NT2/D1 (cell line): ENCODE data around the gene IL17RD.

Experiments
- DNase-seq: peaks from one replicate; pipeline ENCODE4 v3.0.0-alpha.2; 2011; ENCODE audit warnings: low read depth, low spot score
- H3K27me3 ChIP-seq: 2 replicates; pipeline ENCODE4 v1.6.0; 2011; ENCODE audit warnings: mild to moderate bottlenecking; ENCODE audit not compliant: insufficient read length, insufficient read depth
- H3K36me3 ChIP-seq: 2 replicates; pipeline ENCODE4 v1.6.1; 2011; ENCODE audit warnings: mild to moderate bottlenecking, low read length, mixed read lengths; ENCODE audit not compliant: insufficient read depth, insufficient read length
- H3K4me1 ChIP-seq: 2 replicates; pipeline ENCODE4 v1.5.1; 2011; ENCODE audit not compliant: insufficient read depth, insufficient read length
- H3K4me3 ChIP-seq: 2 replicates; pipeline ENCODE4 v1.5.1; 2011; ENCODE audit warnings: low read depth; ENCODE audit not compliant: insufficient read length
- H3K9ac ChIP-seq: 2 replicates; pipeline ENCODE4 v1.6.0; 2011; ENCODE audit warnings: low read depth; ENCODE audit not compliant: insufficient read length
- H3K9me3 ChIP-seq: 2 replicates; pipeline ENCODE4 v1.5.1; 2011; ENCODE audit warnings: mild to moderate bottlenecking, low read length; ENCODE audit not compliant: insufficient read depth
- SUZ12 ChIP-seq: IDR thresholded peaks from 2 replicates; pipeline ENCODE4 v1.6.1; 2011; ENCODE audit not compliant: insufficient read length, insufficient read depth; ENCODE audit errors: extremely low read depth
- YY1 ChIP-seq: IDR thresholded peaks from 2 replicates; pipeline ENCODE4 v1.6.1; 2011; ENCODE audit not compliant: insufficient read length, insufficient read depth
- ZNF274 ChIP-seq: IDR thresholded peaks from 2 replicates; pipeline ENCODE4 v1.6.1; 2011; ENCODE audit warnings: mild to moderate bottlenecking, low read depth, low read length

IL17RD gene

DNA sequence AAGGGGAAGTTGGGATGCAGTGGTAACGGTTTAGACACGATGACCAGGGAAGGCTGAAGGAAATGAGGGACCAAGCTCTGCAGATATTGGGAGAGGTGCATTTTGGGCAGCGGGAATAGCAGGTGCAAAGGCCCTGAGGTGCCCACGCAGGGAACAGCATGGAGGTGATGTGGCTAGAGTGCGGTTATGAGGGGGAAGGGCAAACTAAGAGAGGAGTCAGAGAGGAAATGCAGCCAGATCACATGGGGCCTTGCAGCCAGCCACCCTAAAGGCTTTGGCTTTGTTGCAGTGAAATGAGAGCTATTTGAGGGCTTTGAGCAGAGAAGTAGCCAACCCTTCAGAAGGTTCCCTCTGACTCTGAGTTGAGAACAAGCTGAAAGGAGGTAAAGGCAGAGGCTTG lies 102.1 kb downstream of the IL17RD start:
- Histone ChIP-seq H3K27me3 (no peaks in the 10 kb centered on the region), H3K9ac (no peak overlapping the region), H3K9me3 (no peaks in the 10 kb centered on the region), H3K4me3 (no peak overlapping the region), H3K36me3 (no peaks in the 10 kb centered on the region), H3K4me1 (peaks cover 2% of the 10 kb centered on the region)
- DNase-seq = no peak
- TF ChIP-seq ZNF274 (no peak), YY1 (no peak), SUZ12 (no peak)

DNA sequence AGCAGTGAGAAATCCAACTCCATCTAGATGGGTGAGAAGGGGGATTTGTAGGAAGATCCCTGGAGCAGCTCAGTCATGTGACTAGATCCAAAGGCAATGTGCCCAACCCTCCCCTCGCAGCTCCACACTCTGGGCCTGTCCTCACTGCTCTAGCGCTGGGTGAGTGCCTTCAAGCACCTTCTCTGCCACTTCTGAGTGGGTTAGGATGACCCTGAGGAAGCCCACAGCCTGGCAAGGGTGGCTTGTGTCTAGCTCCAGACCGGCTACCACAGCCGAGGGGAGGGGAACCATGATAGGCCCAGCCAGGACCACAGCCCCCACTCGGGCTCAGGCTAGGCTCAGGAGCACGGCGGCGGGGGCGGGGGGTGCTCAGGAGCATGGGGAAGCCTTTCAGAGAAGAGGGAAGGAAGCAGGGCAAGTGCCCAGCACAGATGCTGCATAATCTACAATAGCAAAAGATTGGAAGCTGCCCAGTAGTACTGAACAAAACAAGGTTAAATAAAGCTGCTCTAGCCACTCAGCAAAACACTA lies 103.0 kb downstream of the IL17RD start:
- Histone ChIP-seq H3K9me3 (no peaks in the 10 kb centered on the region), H3K4me1 (peaks cover 2% of the 10 kb centered on the region), H3K4me3 (no peak overlapping the region)

GRCh38 chr3:57061556-57061955 lies 103.6 kb downstream of the IL17RD start:
- H3K4me3 ChIP-seq = no peak overlapping the region
- no peaks in the 10 kb centered on the region for H3K27me3 ChIP-seq
- H3K9me3 ChIP-seq = no peaks in the 10 kb centered on the region
- peaks cover 2% of the 10 kb centered on the region for H3K4me1 ChIP-seq
- no peak overlapping the region for H3K9ac ChIP-seq
- DNase-seq = no peak
- TF ChIP-seq YY1 (no peak), ZNF274 (no peak), SUZ12 (no peak)
- H3K36me3 ChIP-seq = no peaks in the 10 kb centered on the region

More for the DNA sequence above, 103.0 kb downstream of the IL17RD start:
- Histone ChIP-seq H3K36me3 (no peaks in the 10 kb centered on the region), H3K27me3 (no peaks in the 10 kb centered on the region), H3K9ac (no peak overlapping the region)
- DNase-seq = no peak
- TF ChIP-seq YY1 (no peak), ZNF274 (no peak), SUZ12 (no peak)

- TF ChIP-seq SUZ12 (no peak), ZNF274 (no peak), YY1 (no peak)
- no peaks in the 10 kb centered on the region for H3K36me3 ChIP-seq
- H3K9me3 ChIP-seq = no peaks in the 10 kb centered on the region
- peak within 1 kb of the TSS; percentile 63 for H3K9ac ChIP-seq
- no peaks in the 10 kb centered on the region for H3K27me3 ChIP-seq
- H3K4me3 ChIP-seq = peak within 1 kb of the TSS; percentile 21
- peak; percentile 91 for DNase-seq
- peaks cover 2% of the 10 kb centered on the region for H3K4me1 ChIP-seq
Observed at GRCh38 chr3:57060089-57060821, 104.9 kb downstream of the IL17RD start, which contains the start of gene SPATA12. Gene SPATA12, plus strand, starts transcription at chr3:57060664. Its CDS starts 13,031 bp downstream, at chr3:57073695.

DNA sequence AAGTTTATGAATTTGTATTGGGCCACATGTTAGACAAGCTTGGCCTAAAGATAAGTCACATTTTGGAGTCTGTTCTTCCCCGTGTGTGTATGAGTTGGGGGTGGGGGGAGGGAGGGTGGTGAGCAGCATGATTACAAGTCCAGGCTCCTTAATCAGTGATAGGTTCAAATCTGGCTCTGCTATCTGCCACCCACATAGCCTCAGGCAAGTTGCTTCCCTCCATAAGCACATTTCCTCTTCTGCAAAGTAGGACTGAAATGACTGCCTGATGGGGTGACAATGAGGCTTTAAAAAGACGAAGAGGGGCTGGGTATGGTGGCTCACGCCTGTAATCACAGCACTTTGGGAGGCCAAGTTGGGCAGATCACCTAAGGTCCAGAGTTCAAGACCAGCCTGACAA lies 105.7 kb downstream of the IL17RD start:
- TF ChIP-seq ZNF274 (no peak), SUZ12 (no peak), YY1 (no peak)
- Histone ChIP-seq H3K9ac (no peak overlapping the region), H3K36me3 (no peaks in the 10 kb centered on the region), H3K27me3 (no peaks in the 10 kb centered on the region), H3K4me1 (peaks cover 2% of the 10 kb centered on the region), H3K4me3 (no peak overlapping the region), H3K9me3 (no peaks in the 10 kb centered on the region)
- DNase-seq = no peak

DNA sequence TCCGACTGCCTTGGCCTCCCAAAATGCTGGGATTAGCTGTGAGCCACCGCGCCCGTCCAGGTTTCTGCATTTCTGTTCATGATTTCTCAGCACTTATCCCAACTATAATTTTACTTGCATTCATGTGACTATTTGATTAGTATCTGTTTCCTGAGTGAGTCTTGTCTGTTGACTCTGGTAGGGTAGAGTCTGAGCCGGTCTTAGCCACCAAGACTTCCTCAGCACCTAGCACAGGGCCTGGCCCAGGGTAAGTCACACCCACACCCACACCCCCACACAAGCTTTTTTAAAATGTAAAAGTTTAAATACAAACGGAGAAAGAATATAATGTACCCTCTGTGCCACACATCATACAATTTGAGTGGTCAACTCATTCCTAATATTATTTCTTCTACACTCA lies 107.8 kb downstream of the IL17RD start:
- H3K27me3 ChIP-seq = no peaks in the 10 kb centered on the region
- DNase-seq = no peak
- no peak for TF ChIP-seq SUZ12
- TF ChIP-seq YY1 = no peak
- no peak for TF ChIP-seq ZNF274
- no peak overlapping the region for H3K4me3 ChIP-seq
- H3K9me3 ChIP-seq = no peaks in the 10 kb centered on the region
- H3K9ac ChIP-seq = no peak overlapping the region
- no peaks in the 10 kb centered on the region for H3K36me3 ChIP-seq
- peaks cover 2% of the 10 kb centered on the region for H3K4me1 ChIP-seq

DNA sequence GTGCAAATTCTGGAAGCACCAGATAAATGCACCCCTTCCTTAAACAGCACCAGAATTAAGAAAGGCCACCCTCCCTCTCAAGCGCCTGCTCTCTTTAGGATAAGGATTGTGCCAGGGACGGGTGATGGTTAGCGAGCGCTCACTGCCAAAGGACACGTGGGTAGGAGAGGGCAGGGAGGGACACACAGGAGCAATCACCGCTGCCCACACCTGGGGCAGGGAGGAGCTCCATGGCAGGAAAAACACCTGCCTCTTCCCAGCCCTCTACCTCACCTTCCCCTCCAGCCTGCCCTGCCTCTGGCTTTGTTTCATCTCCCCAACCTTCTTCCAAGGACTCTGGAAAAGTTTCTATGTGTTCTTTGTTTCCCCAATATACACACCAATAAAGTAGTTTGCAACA lies 112.0 kb downstream of the IL17RD start:
- Histone ChIP-seq H3K9ac (no peak overlapping the region), H3K4me3 (no peak overlapping the region), H3K9me3 (no peaks in the 10 kb centered on the region), H3K27me3 (no peaks in the 10 kb centered on the region), H3K36me3 (no peaks in the 10 kb centered on the region), H3K4me1 (peaks cover 9% of the 10 kb centered on the region)
- TF ChIP-seq ZNF274 (no peak), SUZ12 (no peak), YY1 (no peak)
- no peak for DNase-seq
